Measurements from ENCODE around the gene TP53I11. TPM values are rescaled to one million over a fixed set of nuclear protein-coding genes. Genes with fewer than 3 reads are reported as not detected.

The TP53I11 gene
- total RNA-seq, 6 experiments from 2014 or later, result 1.1 to 2.9 (median 1.8) TPM

DNA sequence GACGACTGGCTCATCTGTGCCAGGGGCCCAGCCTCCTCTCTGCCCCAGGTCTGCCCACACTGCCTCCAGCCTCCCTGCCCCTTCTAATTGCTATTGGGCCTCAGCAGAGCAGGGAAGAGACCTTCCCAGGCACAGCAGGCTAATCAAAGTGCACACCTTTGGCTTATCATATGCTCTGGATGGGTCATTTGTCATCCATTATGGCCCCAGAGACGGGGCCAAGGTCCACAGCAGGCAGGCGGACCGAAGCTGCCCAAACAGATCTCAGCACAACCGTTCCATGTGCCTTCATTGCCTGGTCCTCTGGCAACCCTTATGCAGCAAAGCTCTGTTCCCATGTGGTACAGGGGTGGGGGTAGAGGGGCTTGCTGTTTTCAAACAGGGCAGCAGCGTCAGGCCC lies 66.6 kb downstream of the TP53I11 start:
- no peak overlapping the region for H3K27ac Mint-ChIP-seq
- H3K9me3 Mint-ChIP-seq, result no peaks in the 10 kb centered on the region
- peaks cover 27% of the 10 kb centered on the region for H3K27me3 Mint-ChIP-seq (ENCODE audit: insufficient read depth)
- DNase-seq, result no peak
- peaks cover 27% of the 10 kb centered on the region for H3K4me1 Mint-ChIP-seq (ENCODE audit: low read depth)
- H3K4me3 Mint-ChIP-seq, result no peak overlapping the region
- no peak for TF ChIP-seq CTCF (IDR thresholded peaks at IDR 0.05)
- H3K36me3 Mint-ChIP-seq (ENCODE audit: low read depth), result no peaks in the 10 kb centered on the region

- no peak for TF ChIP-seq CTCF (IDR thresholded peaks at IDR 0.05)
- no peak overlapping the region for H3K4me3 Mint-ChIP-seq
- H3K27me3 Mint-ChIP-seq (ENCODE audit: insufficient read depth), result peaks cover 26% of the 10 kb centered on the region
- DNase-seq, result no peak
- H3K27ac Mint-ChIP-seq, result no peak overlapping the region
- H3K36me3 Mint-ChIP-seq (ENCODE audit: low read depth), result no peaks in the 10 kb centered on the region
- peaks cover 22% of the 10 kb centered on the region for H3K4me1 Mint-ChIP-seq (ENCODE audit: low read depth)
- H3K9me3 Mint-ChIP-seq, result no peaks in the 10 kb centered on the region
Measured at GRCh38 chr11:44883277-44883676, 67.4 kb downstream of the TP53I11 start.

Other genes with a start within 250 kb of the TP53I11 start
- under 1 TPM in 1 of 6 experiments, not detected in 5; 0.09 TPM for gene TSPAN18, start 223.9 kb downstream of the TP53I11 start, total RNA-seq (2021; fragmentation: NEBNext Ultra II Directional; extraction: Animal tissue kit (Norgen Biotek cat#: 25700))
- gene PRDM11, start 195.8 kb upstream of the TP53I11 start, total RNA-seq (2021; fragmentation: NEBNext Ultra II Directional; extraction: Animal tissue kit (Norgen Biotek cat#: 25700)), result 1 to 10 TPM; 2.0 to 5.6 (median 2.7) TPM

Data from HFFc6 (cell line).